HG03460 (cell line): ENCODE measurements around the gene EMCN.
"Not testable (repeated sequence)": the region's sequence is repeated elsewhere in the genome, so short reads cannot be mapped to it uniquely, and the experiment has no call there.

Experiments
- ATAC-seq: cut with Tn5 transposase; IDR thresholded peaks from one replicate; pipeline ENCODE4 v1.9.1; 2021; ENCODE audit not compliant: unreplicated experiment

EMCN gene

GRCh38 chr4:100517864-100518341, at the start of gene EMCN:
Gene EMCN, minus strand, starts transcription at chr4:100518022. Its CDS starts 108 bp downstream, at chr4:100517914.
- no peak for ATAC-seq

- ATAC-seq: no peak
Observed at GRCh38 chr4:100566396-100566795, 48.6 kb upstream of the EMCN start.

GRCh38 chr4:100557306-100557705, 39.5 kb upstream of the EMCN start:
- no peak for ATAC-seq

GRCh38 chr4:100555611-100556337, 38.0 kb upstream of the EMCN start:
- no peak for ATAC-seq

GRCh38 chr4:100548200-100548560, 30.4 kb upstream of the EMCN start:
- no peak for ATAC-seq

GRCh38 chr4:100547541-100548199, 29.8 kb upstream of the EMCN start:
- ATAC-seq: no peak

GRCh38 chr4:100545427-100545826, 27.6 kb upstream of the EMCN start:
- ATAC-seq: no peak

GRCh38 chr4:100540131-100540530, 22.3 kb upstream of the EMCN start:
- ATAC-seq: no peak

GRCh38 chr4:100539706-100540105, 21.9 kb upstream of the EMCN start:
- no peak for ATAC-seq

- no peak for ATAC-seq
Observed at GRCh38 chr4:100533741-100534140, 15.9 kb upstream of the EMCN start.

GRCh38 chr4:100530161-100530560, 12.3 kb upstream of the EMCN start:
- ATAC-seq: not testable (repeated sequence)

- ATAC-seq: no peak
Observed at GRCh38 chr4:100525686-100526085, 7.9 kb upstream of the EMCN start.

- ATAC-seq: no peak
Observed at GRCh38 chr4:100519205-100519604, 1.4 kb upstream of the EMCN start.

- ATAC-seq: no peak
Observed at GRCh38 chr4:100516225-100516624, 1.6 kb downstream of the EMCN start.

GRCh38 chr4:100511896-100512295, 5.9 kb downstream of the EMCN start:
- no peak for ATAC-seq

- ATAC-seq: no peak
Observed at GRCh38 chr4:100510551-100510950, 7.3 kb downstream of the EMCN start.

GRCh38 chr4:100509386-100509785, 8.4 kb downstream of the EMCN start:
- no peak for ATAC-seq

GRCh38 chr4:100508691-100509090, 9.1 kb downstream of the EMCN start:
- no peak for ATAC-seq

- ATAC-seq: no peak
Observed at GRCh38 chr4:100504086-100504874, 13.5 kb downstream of the EMCN start.

- ATAC-seq: no peak
Observed at GRCh38 chr4:100497791-100498190, 20.0 kb downstream of the EMCN start.

GRCh38 chr4:100495074-100495473, 22.7 kb downstream of the EMCN start:
- no peak for ATAC-seq

- ATAC-seq: no peak
Observed at GRCh38 chr4:100494166-100494565, 23.7 kb downstream of the EMCN start.
